Measurements from ENCODE around the gene MMP28.
"Not testable (repeated sequence)": the region's sequence is repeated elsewhere in the genome, so short reads cannot be mapped to it uniquely, and the experiment has no call there.

Gene MMP28

GRCh38 chr17:35765086-35765710, 30.2 kb downstream of the MMP28 start:
- no peak for DNase-seq

DNA sequence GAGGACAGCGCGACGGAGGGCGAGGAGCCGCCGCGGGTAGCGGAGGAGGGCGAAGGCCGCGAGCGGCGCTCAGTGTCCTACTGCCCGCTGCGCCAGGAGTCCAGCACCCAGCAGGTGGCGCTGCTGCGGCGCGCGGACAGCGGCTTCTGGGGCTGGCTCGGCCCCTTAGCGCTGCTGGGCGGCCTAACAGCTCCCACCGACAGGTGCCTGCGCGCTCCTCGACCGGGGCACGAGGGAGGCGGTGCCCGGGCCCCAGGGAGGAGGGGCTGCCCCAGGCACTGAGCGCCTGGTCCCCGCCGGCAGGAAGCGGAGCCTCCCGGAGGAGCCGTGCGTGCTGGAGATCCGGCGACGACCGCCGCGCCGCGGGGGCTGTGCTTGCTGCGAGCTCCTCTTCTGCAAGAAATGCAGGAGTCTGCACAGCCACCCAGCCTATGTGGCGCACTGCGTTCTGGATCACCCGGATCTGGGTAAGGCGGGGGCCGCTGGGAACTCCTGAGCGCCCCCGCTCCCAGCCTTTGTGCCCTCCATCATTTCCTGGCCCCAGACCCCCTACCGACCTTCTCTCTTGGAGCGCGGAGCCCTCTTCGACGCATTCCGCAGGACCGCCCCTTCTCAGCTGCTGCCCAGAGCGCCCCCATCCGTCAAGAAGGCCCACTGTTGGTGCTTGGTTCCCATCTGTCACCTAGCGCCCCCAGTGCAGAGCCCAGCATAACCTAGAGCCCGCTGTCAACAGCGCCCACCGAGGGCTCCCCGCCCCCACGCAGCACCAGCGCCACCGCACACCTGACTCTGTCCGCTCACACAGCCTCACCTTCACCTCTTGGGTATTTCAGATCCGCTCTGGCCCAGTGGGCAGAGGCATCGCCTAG, 31.1 kb downstream of the MMP28 start:
- peak; percentile 96 for DNase-seq

DNA sequence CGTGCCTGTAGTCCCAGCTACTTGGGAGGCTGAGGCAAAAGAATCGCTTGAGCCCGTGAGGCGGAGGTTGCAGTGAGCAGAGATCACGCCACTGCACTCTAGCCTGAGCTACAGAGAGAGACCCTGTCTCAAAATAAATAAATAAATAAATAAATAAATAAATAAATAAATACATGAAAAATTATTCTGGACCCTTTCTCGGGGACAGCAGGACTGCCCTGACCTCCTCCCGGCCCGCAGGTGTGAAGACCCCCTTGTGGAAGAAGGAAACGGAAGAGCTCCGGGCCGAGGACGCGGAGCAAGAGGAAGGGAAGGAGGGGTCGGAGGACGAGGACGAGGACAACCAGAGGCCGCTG, 31.7 kb downstream of the MMP28 start:
- DNase-seq: no peak

GRCh38 chr17:35761601-35762000, 33.8 kb downstream of the MMP28 start:
- DNase-seq: no peak

- DNase-seq: no peak
Observed at GRCh38 chr17:35760587-35760986, 34.9 kb downstream of the MMP28 start, which contains the start of gene C17orf50. TSS of gene C17orf50 (plus strand) at chr17:35760887. CDS start at chr17:35760942, 55 bp downstream.

DNA sequence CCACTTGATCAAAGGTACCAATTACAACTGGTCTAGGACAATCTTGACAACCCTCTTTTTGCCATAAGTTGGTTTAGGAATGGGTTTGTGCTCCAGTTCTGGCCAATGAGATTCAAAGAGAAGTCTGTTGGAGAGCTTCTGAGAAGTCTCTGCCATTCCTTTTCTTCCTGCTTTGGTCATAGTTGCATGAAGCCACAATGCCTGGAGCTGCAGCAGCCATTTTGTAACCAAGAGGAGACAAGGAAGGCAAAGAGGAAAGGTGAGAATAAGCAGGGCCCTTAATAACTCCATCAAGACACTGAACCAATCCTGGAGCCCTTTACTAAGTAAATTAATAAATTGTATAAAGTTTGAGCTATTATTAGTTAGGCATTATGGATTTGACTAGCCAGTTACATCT, 38.2 kb downstream of the MMP28 start:
- DNase-seq: no peak

DNA sequence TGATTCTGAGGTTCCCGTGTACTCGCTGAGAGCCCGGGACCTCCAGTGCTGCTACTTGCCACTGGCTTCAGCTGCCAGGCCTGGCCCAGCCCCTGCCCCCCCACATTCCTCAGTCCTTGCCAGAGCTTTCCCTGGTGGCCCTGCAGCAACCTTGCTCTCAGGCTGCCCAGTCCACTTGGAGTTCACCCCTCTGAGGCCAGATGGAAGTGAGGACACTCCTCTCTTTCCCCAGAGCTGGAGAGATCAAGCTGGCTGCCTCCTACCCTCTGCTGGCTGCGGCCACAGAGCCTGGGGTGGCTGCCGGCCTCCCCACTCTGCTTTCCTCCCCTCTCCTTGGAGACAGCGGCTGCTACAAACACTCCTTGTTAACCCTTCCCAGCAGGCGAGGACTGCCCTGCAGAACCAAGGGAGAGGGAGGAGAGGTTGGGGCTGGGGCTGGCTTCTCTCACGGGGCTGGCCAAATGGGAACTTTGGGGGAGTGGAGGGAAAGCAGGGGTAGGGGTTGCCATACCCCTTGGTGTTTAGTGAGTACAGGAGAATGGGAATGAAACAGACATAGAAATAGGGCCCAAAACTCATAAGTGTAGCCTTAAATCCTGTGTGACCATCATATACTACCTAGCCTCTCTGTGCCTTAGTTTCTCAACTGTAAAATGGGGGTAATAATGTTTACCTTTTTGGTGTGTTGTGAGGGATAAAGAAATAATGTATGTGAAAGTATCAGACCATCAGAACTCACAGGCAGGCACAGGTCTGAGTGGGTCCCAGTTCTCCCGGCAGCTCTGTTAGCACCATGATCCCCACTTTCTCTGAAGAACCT, 42.3 kb downstream of the MMP28 start, which contains the start of gene GAS2L2:
GAS2L2 (minus strand) TSS at position 295 of the 820 bp plus-strand sequence. CDS start 389 bp downstream, outside the sequence.
- no peak for DNase-seq

- no peak for DNase-seq
Observed at GRCh38 chr17:35752471-35752870, 43.0 kb downstream of the MMP28 start.

GRCh38 chr17:35751541-35751940, 43.9 kb downstream of the MMP28 start:
- DNase-seq: not testable (repeated sequence)

GRCh38 chr17:35750526-35751395, 44.7 kb downstream of the MMP28 start:
- DNase-seq: no peak

DNA sequence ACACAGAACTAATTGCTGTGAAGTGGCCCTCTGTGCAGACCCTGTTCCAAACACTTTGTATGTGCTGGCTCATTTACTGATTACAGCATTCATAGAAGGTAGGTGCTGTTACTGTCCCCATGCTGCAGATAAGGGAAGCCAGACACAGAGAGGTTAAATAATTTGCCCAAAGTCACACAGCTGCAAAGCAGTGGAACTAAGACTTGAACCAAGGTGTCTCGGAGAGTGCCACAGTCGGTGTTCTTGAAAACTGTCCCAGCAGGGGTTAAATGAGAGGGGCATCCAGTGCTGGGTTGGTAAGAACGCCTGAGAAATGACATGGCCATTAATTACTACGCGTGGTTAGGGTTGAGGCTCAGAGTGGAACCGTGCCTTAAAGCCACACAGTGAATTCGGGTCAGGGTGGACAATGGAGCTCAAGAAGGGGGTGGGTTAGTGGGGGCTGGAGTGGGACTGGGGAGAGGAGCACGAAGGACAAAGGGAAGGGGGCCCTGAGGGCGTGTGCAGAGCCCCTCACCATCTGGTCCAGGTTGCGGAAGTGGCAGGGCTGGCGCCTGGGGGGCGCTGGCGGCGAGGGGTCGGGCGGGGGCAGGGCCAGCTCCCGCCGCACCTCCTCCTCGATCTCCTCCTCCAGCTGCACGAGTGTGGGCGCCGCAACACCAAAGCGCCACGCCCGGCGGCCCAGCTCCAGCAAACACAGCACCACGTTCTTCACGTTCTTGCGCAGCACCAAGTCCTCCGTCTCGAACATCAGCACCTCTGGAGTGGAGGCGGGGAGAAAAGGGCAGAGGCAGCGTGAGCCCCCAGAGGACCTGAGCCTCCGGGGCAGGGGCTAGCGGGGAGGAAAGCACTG, 45.7 kb downstream of the MMP28 start:
- no peak for DNase-seq

- no peak for DNase-seq
Observed at GRCh38 chr17:35748979-35749378, 46.5 kb downstream of the MMP28 start.

DNA sequence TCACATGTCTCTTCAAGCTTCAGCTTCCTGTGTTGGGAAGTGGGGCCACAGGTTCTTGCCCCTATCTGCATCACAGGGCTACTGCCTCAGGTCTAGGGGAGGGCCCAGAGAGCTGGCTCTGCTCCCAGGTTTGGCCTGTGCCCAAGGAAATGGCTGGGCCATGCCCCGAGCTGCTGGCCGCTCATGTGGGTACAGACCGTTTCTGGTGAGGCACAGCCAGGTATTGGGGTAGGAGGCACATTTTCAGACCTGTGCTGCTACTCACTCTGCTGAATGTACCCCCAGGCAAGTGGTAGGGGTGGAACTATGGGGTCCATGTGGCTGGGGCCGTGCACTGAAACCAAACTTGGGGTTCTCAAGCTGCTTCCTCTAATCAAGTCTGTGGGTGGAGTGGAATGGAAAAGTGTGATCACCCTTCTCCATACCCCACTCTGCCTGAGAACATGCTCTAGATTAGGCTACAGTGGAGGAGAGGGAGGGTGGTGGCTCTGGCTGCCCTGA, 47.0 kb downstream of the MMP28 start:
- no peak for DNase-seq

GRCh38 chr17:35747540-35748017, 47.9 kb downstream of the MMP28 start:
- peak; percentile 84 for DNase-seq

- DNase-seq: no peak
Observed at GRCh38 chr17:35745749-35746320, 49.6 kb downstream of the MMP28 start.

DNA sequence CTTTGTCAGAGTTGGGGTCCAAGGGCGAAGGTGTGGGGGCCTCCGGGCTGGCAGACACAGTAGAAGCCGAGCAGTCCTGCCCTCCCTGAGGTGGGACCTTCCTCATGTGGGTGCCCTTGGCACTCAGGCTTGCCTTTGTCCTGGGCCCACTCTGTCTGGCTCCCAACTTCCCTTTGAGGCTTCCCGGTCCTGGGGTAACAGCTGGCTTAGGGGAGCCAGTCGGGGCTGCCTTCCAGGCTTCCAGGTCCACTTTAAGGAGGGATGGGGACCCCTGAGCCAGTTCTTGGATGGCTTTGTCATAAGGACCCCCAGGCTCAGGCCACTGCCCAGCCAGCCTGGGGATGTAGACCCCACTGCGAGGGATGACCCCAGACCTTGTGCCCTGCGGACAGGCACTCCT, 50.2 kb downstream of the MMP28 start:
- no peak for DNase-seq

DNA sequence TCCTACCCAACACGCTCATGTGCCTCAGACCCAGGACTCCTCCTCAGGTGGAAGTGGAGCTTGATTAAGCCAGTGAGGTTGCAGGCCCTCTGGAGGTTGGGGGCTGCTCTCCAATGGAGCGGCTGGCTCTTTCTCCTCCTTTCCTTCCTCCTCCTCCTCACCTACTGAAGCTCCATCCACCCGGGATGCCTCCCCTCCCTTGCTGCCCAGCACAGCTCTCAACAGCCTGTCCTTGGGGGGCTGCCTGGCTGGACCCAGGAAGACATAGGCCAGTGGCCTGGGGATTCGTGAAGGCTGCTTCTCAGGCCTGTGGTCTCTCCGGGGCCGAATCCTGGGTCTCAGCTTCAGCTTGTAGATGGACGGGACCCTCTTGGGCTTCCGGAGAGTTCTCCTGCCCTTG, 50.6 kb downstream of the MMP28 start:
- DNase-seq: no peak

DNA sequence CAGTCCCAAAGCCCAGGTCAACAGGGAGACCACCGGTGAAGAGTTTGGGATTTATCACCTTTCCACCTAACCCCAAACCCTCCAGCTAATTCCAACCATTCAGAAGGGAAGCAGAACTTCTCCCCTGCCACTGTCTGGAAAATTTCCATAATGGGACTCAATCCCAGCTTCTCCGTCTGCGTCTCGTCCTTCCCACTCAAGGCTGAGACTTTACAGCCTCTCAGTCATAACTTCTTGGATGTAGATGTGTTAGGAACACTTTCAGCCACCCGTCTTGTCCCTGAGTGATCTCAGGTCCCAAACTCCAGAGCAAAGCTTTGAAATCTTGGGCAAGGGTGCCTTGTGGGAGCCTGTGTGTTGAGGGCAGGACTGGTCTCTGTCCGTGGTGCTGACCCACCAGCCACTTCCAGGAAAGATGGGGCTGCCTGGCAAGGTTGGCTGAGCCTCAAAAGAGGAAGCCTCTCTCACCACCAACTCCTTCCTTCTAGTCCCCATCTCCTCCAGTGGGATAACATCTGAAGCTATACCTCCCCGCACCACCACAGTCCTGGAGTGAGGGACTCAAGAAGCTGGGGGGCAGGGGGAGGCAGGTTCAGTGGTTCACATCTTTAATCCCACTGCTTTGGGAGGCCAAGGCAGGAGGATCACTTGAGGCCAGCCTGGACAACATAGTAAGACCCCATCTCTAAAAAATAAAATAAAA, 51.7 kb downstream of the MMP28 start:
- peak; percentile 67 for DNase-seq

GRCh38 chr17:35742896-35743477, 52.5 kb downstream of the MMP28 start:
- DNase-seq: no peak

- DNase-seq: no peak
Observed at GRCh38 chr17:35742496-35742895, 52.9 kb downstream of the MMP28 start.

Measured in OCI-M1 (cell line).